HK-2 (cell line): ENCODE results near the gene SKA3.
A peak's percentile ranks its signal among the peaks of the same experiment; 100 is the strongest.
"Not testable (repeated sequence)": the region's sequence is repeated elsewhere in the genome, so short reads cannot be mapped to it uniquely, and the experiment has no call there.

Experiments used
- DNase-seq: peaks from one replicate; pipeline ENCODE4 v3.0.0-alpha.2; 2018; ENCODE audit not compliant: unreplicated experiment

Gene SKA3

GRCh38 chr13:21176215-21176981 is at the start of gene SKA3, which contains the start of gene MRPL57:
TSS of gene SKA3 (minus strand) at chr13:21176552. CDS start at chr13:21176477, 75 bp downstream.
TSS of gene MRPL57 (plus strand) at chr13:21176658. CDS start at chr13:21176917, 259 bp downstream.
- peak; percentile 88 for DNase-seq

- no peak for DNase-seq
These were observed 48.7 kb upstream of the SKA3 start for GRCh38 chr13:21225082-21225481.

- DNase-seq, result no peak
These were observed 44.9 kb upstream of the SKA3 start for GRCh38 chr13:21221268-21221667.

GRCh38 chr13:21219716-21220115 is 43.4 kb upstream of the SKA3 start:
- DNase-seq, result not testable (repeated sequence)

GRCh38 chr13:21219036-21219381 is 42.7 kb upstream of the SKA3 start:
- no peak for DNase-seq

- DNase-seq, result no peak
These were observed 42.1 kb upstream of the SKA3 start for GRCh38 chr13:21218351-21219035.

- no peak for DNase-seq
These were observed 40.0 kb upstream of the SKA3 start for GRCh38 chr13:21216332-21216731.

- not testable (repeated sequence) for DNase-seq
These were observed 39.1 kb upstream of the SKA3 start for GRCh38 chr13:21215419-21215818.

GRCh38 chr13:21212138-21212775 is 35.9 kb upstream of the SKA3 start:
- DNase-seq, result no peak

- DNase-seq, result no peak
These were observed 32.4 kb upstream of the SKA3 start for GRCh38 chr13:21208652-21209154.

GRCh38 chr13:21202767-21203531 is 26.6 kb upstream of the SKA3 start:
- no peak for DNase-seq

GRCh38 chr13:21201456-21202190 is 25.3 kb upstream of the SKA3 start:
- not testable (repeated sequence) for DNase-seq

- DNase-seq, result not testable (repeated sequence)
These were observed 22.0 kb upstream of the SKA3 start for GRCh38 chr13:21198391-21198790.

- DNase-seq, result not testable (repeated sequence)
These were observed 21.4 kb upstream of the SKA3 start for GRCh38 chr13:21197606-21198225.

- DNase-seq, result not testable (repeated sequence)
These were observed 18.4 kb upstream of the SKA3 start for GRCh38 chr13:21194756-21195155.

GRCh38 chr13:21186410-21186809 is 10.1 kb upstream of the SKA3 start:
- not testable (repeated sequence) for DNase-seq

- DNase-seq, result no peak
These were observed 5.3 kb upstream of the SKA3 start for GRCh38 chr13:21181671-21182070.

GRCh38 chr13:21176982-21177284 is 581 bp upstream of the SKA3 start:
- no peak for DNase-seq

- no peak for DNase-seq
These were observed 617 bp downstream of the SKA3 start for GRCh38 chr13:21175656-21176214.

- not testable (repeated sequence) for DNase-seq
These were observed 2.6 kb downstream of the SKA3 start for GRCh38 chr13:21173767-21174166.
